Measurements from ENCODE around the gene PRDX5. TPM values are rescaled to one million over a fixed set of nuclear protein-coding genes. Genes with fewer than 3 reads are reported as not detected.

Gene PRDX5
- total RNA-seq, 2 experiments from 2014 or later: 177 to 217 TPM

GRCh38 chr11:64297699-64298358 is 20.1 kb upstream of the PRDX5 start:
- no peak overlapping the region for H3K4me2 ChIP-seq (ENCODE audit: low read length)
- no peaks in the 10 kb centered on the region for H4K20me1 ChIP-seq (ENCODE audit: insufficient read depth, low read length)
- no peak for TF ChIP-seq CTCF (conservative IDR thresholded peaks at IDR 0.05; ENCODE audit: low read length)
- no peak for TF ChIP-seq EZH2phosphoT487 (IDR thresholded peaks at IDR 0.05; ENCODE audit: borderline replicate concordance, low read depth, low read length)
- H3K9me2 ChIP-seq (ENCODE audit: insufficient read depth, low read length): no peaks in the 10 kb centered on the region
- BruUV-seq (replicated peaks): no TSS peak
- no peaks in the 10 kb centered on the region for H3K9me3 ChIP-seq (ENCODE audit: low read length)
- POLR2A ChIA-PET: no interaction called here
- H3K27ac ChIP-seq (ENCODE audit: low read depth, low read length, poor library complexity, severe bottlenecking): no peak overlapping the region
- H3K4me3 ChIP-seq (ENCODE audit: low read depth, low read length, poor library complexity, severe bottlenecking): no peak overlapping the region
- no peaks in the 10 kb centered on the region for H3K36me3 ChIP-seq (ENCODE audit: insufficient read depth, low read length)
- H3K4me1 ChIP-seq (ENCODE audit: insufficient read depth, low read length, poor library complexity, severe bottlenecking): peaks cover 9% of the 10 kb centered on the region
- DNase-seq (ENCODE audit: low spot score): no peak
- no peaks in the 10 kb centered on the region for H3K79me2 ChIP-seq (ENCODE audit: insufficient read depth, low read depth, low read length)
- CTCF ChIA-PET (ENCODE audit: unreplicated experiment): no interaction called here
- intact Hi-C loops (cut with micrococcal nuclease; ENCODE audit: unreplicated experiment): no loop called here
- H2AFZ ChIP-seq (ENCODE audit: low read length): no peak overlapping the region

DNA sequence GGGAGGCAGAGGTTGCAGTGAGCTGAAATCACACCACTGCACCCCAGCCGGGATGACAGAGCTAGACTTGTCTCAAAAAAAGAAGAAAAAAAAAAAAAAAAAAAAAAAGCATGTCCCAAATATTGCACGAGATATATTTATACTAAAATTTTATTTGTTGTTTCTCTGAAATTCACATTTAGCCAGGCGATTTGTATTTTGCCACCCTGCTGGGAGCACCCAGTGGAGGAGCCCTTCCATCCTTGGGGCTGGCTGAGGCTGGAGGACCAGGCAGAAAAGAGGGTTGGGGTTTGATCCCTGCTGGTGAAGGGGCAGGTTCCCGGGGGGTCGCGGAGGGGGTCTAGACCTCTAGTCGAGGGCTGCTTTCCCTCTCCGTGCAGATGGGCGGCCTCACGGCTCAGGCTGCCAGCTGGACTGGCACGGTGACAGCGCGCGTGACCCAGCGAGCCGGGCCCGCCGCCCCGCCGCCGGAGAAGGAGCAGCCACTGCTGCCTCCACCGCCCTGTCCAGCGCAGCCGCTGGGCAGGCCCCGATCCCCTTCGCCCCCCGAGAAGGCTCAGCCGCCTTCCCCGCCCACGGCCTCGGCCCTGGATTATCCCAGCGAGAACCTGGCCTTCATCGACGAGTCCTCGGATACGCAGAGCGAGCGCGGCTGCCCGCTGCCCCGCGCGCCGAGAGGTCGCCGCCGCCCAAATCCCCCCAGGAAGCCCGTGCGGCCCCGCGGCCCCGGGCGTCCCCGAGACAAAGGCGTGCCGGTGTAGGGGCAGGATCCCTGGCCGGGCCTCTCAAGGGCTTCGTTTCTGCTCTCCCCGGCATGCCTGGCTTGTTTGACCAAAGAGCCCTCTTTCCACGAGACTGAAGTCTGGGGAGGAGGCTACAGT is 18.7 kb upstream of the PRDX5 start:
- no peak overlapping the region for H3K4me3 ChIP-seq (ENCODE audit: low read depth, low read length, poor library complexity, severe bottlenecking)
- H3K4me1 ChIP-seq (ENCODE audit: insufficient read depth, low read length, poor library complexity, severe bottlenecking): peaks cover 19% of the 10 kb centered on the region
- no peak overlapping the region for H2AFZ ChIP-seq (ENCODE audit: low read length)

More for the DNA sequence above, 18.7 kb upstream of the PRDX5 start:
- Histone ChIP-seq H4K20me1 (ENCODE audit: insufficient read depth, low read length) (no peaks in the 10 kb centered on the region), H3K4me2 (ENCODE audit: low read length) (no peak overlapping the region), H3K27ac (ENCODE audit: low read depth, low read length, poor library complexity, severe bottlenecking) (no peak overlapping the region), H3K79me2 (ENCODE audit: insufficient read depth, low read depth, low read length) (no peaks in the 10 kb centered on the region), H3K9me2 (ENCODE audit: insufficient read depth, low read length) (no peaks in the 10 kb centered on the region), H3K36me3 (ENCODE audit: insufficient read depth, low read length) (no peaks in the 10 kb centered on the region), H3K9me3 (ENCODE audit: low read length) (no peaks in the 10 kb centered on the region)
- TF ChIP-seq CTCF (conservative IDR thresholded peaks at IDR 0.05; ENCODE audit: low read length) (no peak), EZH2phosphoT487 (IDR thresholded peaks at IDR 0.05; ENCODE audit: borderline replicate concordance, low read depth, low read length) (no peak)
- no peak for DNase-seq (ENCODE audit: low spot score)
- ChIA-PET POLR2A (no interaction called here), CTCF (ENCODE audit: unreplicated experiment) (no interaction called here)
- intact Hi-C loops (cut with micrococcal nuclease; ENCODE audit: unreplicated experiment): no loop called here
- BruUV-seq (replicated peaks): no TSS peak
